ENCODE results near the gene FBXL14.

FBXL14 gene

GRCh38 chr12:1567852-1568251 lies 26.5 kb downstream of the FBXL14 start:
- TF ChIP-seq EP300 (IDR thresholded peaks at IDR 0.05; ENCODE audit: borderline replicate concordance) (no peak), RAD21 (IDR thresholded peaks at IDR 0.05; ENCODE audit: low read depth) (no peak), CEBPB (IDR thresholded peaks at IDR 0.05) (no peak), ZBTB7A (IDR thresholded peaks at IDR 0.05; ENCODE audit: low read depth) (no peak), FOXM1 (IDR thresholded peaks at IDR 0.05; ENCODE audit: borderline replicate concordance, low read depth) (no peak), TAF1 (IDR thresholded peaks at IDR 0.05; ENCODE audit: low read depth) (no peak)

GRCh38 chr12:1566449-1567135 lies 27.8 kb downstream of the FBXL14 start:
- TF ChIP-seq CREB1 (IDR thresholded peaks at IDR 0.05; ENCODE audit: low read depth) (no peak), TEAD4 (IDR thresholded peaks at IDR 0.05) (no peak), CEBPB (IDR thresholded peaks at IDR 0.05) (no peak), TCF12 (IDR thresholded peaks at IDR 0.05; ENCODE audit: low read depth) (no peak), NFIC (IDR thresholded peaks at IDR 0.05) (no peak), YY1 (IDR thresholded peaks at IDR 0.05; ENCODE audit: low read depth) (no peak), MAX (IDR thresholded peaks at IDR 0.05) (no peak), RAD21 (IDR thresholded peaks at IDR 0.05; ENCODE audit: low read depth) (no peak), ZBTB7A (IDR thresholded peaks at IDR 0.05; ENCODE audit: low read depth) (no peak), TAF1 (IDR thresholded peaks at IDR 0.05; ENCODE audit: low read depth) (no peak), EP300 (IDR thresholded peaks at IDR 0.05; ENCODE audit: borderline replicate concordance) (no peak), EGR1 (IDR thresholded peaks at IDR 0.05) (no peak), FOXM1 (IDR thresholded peaks at IDR 0.05; ENCODE audit: borderline replicate concordance, low read depth) (no peak), REST (IDR thresholded peaks at IDR 0.05; ENCODE audit: low read depth) (no peak), USF1 (IDR thresholded peaks at IDR 0.05) (no peak)

GRCh38 chr12:1565172-1565571 lies 29.2 kb downstream of the FBXL14 start:
- no peak for TF ChIP-seq NFIC (IDR thresholded peaks at IDR 0.05)
- TF ChIP-seq REST (IDR thresholded peaks at IDR 0.05; ENCODE audit: low read depth): no peak
- TF ChIP-seq MAX (IDR thresholded peaks at IDR 0.05): no peak
- no peak for TF ChIP-seq FOXM1 (IDR thresholded peaks at IDR 0.05; ENCODE audit: borderline replicate concordance, low read depth)
- TF ChIP-seq TEAD4 (IDR thresholded peaks at IDR 0.05): no peak

GRCh38 chr12:1564067-1564466 lies 30.3 kb downstream of the FBXL14 start:
- TF ChIP-seq CREB1 (IDR thresholded peaks at IDR 0.05; ENCODE audit: low read depth): no peak
- no peak for TF ChIP-seq YY1 (IDR thresholded peaks at IDR 0.05; ENCODE audit: low read depth)
- no peak for TF ChIP-seq CEBPB (IDR thresholded peaks at IDR 0.05)
- TF ChIP-seq EP300 (IDR thresholded peaks at IDR 0.05; ENCODE audit: borderline replicate concordance): no peak
- no peak for TF ChIP-seq EGR1 (IDR thresholded peaks at IDR 0.05)
- TF ChIP-seq ZBTB7A (IDR thresholded peaks at IDR 0.05; ENCODE audit: low read depth): no peak
- no peak for TF ChIP-seq REST (IDR thresholded peaks at IDR 0.05; ENCODE audit: low read depth)
- TF ChIP-seq TCF12 (IDR thresholded peaks at IDR 0.05; ENCODE audit: low read depth): no peak
- TF ChIP-seq FOXM1 (IDR thresholded peaks at IDR 0.05; ENCODE audit: borderline replicate concordance, low read depth): no peak
- no peak for TF ChIP-seq TEAD4 (IDR thresholded peaks at IDR 0.05)
- no peak for TF ChIP-seq MAX (IDR thresholded peaks at IDR 0.05)
- no peak for TF ChIP-seq NFIC (IDR thresholded peaks at IDR 0.05)
- no peak for TF ChIP-seq TAF1 (IDR thresholded peaks at IDR 0.05; ENCODE audit: low read depth)
